NB4 (cell line): ENCODE data around the gene COG6.

Experiments used
- DNase-seq: peaks from one replicate; pipeline ENCODE4 v3.0.0; 2010; ENCODE audit warnings: low read depth
- H3K4me3 ChIP-seq: one replicate; pipeline ENCODE4 v1.5.1; 2011; ENCODE audit warnings: mild to moderate bottlenecking, low read depth, low read length, moderate library complexity
- CTCF ChIP-seq: IDR thresholded peaks from one replicate; pipeline ENCODE4 v1.5.1; 2012; ENCODE audit warnings: low read depth, low read length
- MAX ChIP-seq: IDR thresholded peaks from 2 replicates; pipeline ENCODE4 v1.6.1; 2011; ENCODE audit warnings: low read depth, low read length
- MYC ChIP-seq: IDR thresholded peaks from 2 replicates; pipeline ENCODE4 v1.6.1; 2011; ENCODE audit warnings: low read depth, low read length
- POLR2A ChIP-seq: IDR thresholded peaks from 2 replicates; pipeline ENCODE4 v1.6.1; 2011; ENCODE audit warnings: mild to moderate bottlenecking; ENCODE audit not compliant: insufficient read length; ENCODE audit errors: extremely low read depth

The COG6 gene

GRCh38 chr13:39670445-39670844 is 15.0 kb downstream of the COG6 start:
- TF ChIP-seq MYC = no peak
- TF ChIP-seq CTCF = no peak
- no peak for TF ChIP-seq POLR2A
- TF ChIP-seq MAX = no peak
- DNase-seq = no peak
- H3K4me3 ChIP-seq = no peak overlapping the region

GRCh38 chr13:39672378-39673132 is 17.1 kb downstream of the COG6 start:
- H3K4me3 ChIP-seq = no peak overlapping the region
- no peak for DNase-seq
- no peak for TF ChIP-seq MYC
- TF ChIP-seq CTCF = no peak
- TF ChIP-seq POLR2A = no peak
- TF ChIP-seq MAX = no peak

- DNase-seq = no peak
- no peak overlapping the region for H3K4me3 ChIP-seq
- TF ChIP-seq MAX (no peak), MYC (no peak), CTCF (no peak), POLR2A (no peak)
Observed at GRCh38 chr13:39675904-39676303, 20.4 kb downstream of the COG6 start.

GRCh38 chr13:39676315-39676876 is 20.9 kb downstream of the COG6 start:
- TF ChIP-seq CTCF = no peak
- no peak overlapping the region for H3K4me3 ChIP-seq
- peak; percentile 66 for DNase-seq

- no peak for TF ChIP-seq MYC
- no peak overlapping the region for H3K4me3 ChIP-seq
- no peak for DNase-seq
Observed at GRCh38 chr13:39682310-39682709, 26.8 kb downstream of the COG6 start.

- no peak overlapping the region for H3K4me3 ChIP-seq
- TF ChIP-seq POLR2A (no peak), MAX (no peak), MYC (no peak), CTCF (no peak)
- DNase-seq = no peak
Observed at GRCh38 chr13:39682788-39683187, 27.3 kb downstream of the COG6 start.
